ENCODE measurements around the gene RASL12.

- no peak for TF ChIP-seq EZH2 (IDR thresholded peaks at IDR 0.05; ENCODE audit: borderline replicate concordance)
- no peak for TF ChIP-seq CTCF (IDR thresholded peaks at IDR 0.05; ENCODE audit: poor library complexity)
- no peak for TF ChIP-seq EZH2phosphoT487 (IDR thresholded peaks at IDR 0.05; ENCODE audit: low read depth, severe bottlenecking, unreplicated experiment)
Observed at GRCh38 chr15:65069779-65070546, 2.2 kb upstream of the RASL12 start.
